ENCODE data around the gene MRM1. TPM values are rescaled to one million over a fixed set of nuclear protein-coding genes. Genes with fewer than 3 reads are reported as not detected.
"Not testable (repeated sequence)": the region's sequence is repeated elsewhere in the genome, so short reads cannot be mapped to it uniquely, and the experiment has no call there.

Gene MRM1
- polyA plus RNA-seq, 1 donor (not counting 4 experiments of a cell fraction or from before 2014, with no cell fraction given): 3.8 TPM

DNA sequence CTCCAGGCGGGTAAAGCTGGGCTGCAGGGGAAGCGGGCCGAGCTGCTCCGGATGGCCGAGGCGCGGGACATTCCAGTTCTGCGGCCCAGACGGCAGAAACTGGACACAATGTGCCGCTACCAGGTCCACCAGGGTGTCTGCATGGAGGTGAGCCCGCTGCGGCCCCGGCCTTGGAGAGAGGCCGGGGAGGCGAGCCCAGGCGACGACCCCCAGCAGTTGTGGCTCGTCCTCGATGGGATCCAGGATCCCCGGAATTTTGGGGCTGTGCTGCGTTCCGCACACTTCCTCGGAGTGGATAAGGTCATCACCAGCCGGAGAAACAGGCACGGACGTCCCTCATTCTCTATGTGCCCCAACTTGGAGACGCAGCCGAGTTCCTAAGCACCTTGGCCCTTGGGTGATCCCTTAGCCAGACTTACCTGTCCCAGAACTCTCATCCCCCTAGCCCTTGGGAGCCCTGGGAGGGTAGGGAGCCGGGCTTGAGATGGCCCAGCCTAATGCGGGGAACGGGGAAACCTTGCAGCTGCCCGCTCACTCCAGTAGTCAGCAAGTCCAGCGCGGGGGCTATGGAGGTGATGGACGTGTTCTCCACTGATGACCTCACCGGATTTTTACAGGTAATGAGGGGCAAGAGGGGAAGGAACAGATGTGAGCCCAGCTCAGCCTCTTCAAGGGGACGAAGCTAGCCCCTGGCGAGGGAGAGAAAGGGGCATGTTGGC is 806 bp downstream of the MRM1 start:
- Histone ChIP-seq H3K4me3 (ENCODE audit: control insufficient read depth in 2 of 3, extremely low read depth in 1 of 3, insufficient read depth in 2 of 3, low read depth in 1 of 3, low read length in 3 of 3) (peak overlapping the region; percentile 56 to 91 (median 78)), H3K4me2 (ENCODE audit: control insufficient read depth, extremely low read depth, insufficient read depth, low read depth, low read length) (peak overlapping the region; percentile 99), H2AFZ (ENCODE audit: control insufficient read depth, low read length) (peak overlapping the region; percentile 85), H3K9me3 (ENCODE audit: control insufficient read depth, low read depth, low read length) (no peaks in the 10 kb centered on the region), H3K9ac (ENCODE audit: control insufficient read depth, extremely low read depth, insufficient read depth, low read length) (peak overlapping the region; percentile 82), H3K27ac (ENCODE audit: control insufficient read depth, insufficient read depth, low read length) (peak overlapping the region; percentile 67), H4K20me1 (ENCODE audit: control insufficient read depth, extremely low read depth, insufficient read depth, low read length) (no peaks in the 10 kb centered on the region), H3K27me3 (ENCODE audit: control insufficient read depth, extremely low read depth, insufficient read depth, low read length) (no peaks in the 10 kb centered on the region), H3K36me3 (ENCODE audit: control insufficient read depth in 2 of 2, extremely low read depth in 1 of 2, insufficient read depth in 2 of 2, low read length in 2 of 2) (peaks cover 4 to 11% of the 10 kb centered on the region in 2 experiments), H3K4me1 (ENCODE audit: control insufficient read depth, extremely low read depth, insufficient read depth, low read length) (peaks cover 16% of the 10 kb centered on the region), H3K79me2 (ENCODE audit: control insufficient read depth, insufficient read depth, low read length) (peaks cover 35% of the 10 kb centered on the region), H3K9me1 (ENCODE audit: control insufficient read depth, extremely low read depth, insufficient read depth, low read length) (no peaks in the 10 kb centered on the region)
- TF ChIP-seq, protein P1, sequence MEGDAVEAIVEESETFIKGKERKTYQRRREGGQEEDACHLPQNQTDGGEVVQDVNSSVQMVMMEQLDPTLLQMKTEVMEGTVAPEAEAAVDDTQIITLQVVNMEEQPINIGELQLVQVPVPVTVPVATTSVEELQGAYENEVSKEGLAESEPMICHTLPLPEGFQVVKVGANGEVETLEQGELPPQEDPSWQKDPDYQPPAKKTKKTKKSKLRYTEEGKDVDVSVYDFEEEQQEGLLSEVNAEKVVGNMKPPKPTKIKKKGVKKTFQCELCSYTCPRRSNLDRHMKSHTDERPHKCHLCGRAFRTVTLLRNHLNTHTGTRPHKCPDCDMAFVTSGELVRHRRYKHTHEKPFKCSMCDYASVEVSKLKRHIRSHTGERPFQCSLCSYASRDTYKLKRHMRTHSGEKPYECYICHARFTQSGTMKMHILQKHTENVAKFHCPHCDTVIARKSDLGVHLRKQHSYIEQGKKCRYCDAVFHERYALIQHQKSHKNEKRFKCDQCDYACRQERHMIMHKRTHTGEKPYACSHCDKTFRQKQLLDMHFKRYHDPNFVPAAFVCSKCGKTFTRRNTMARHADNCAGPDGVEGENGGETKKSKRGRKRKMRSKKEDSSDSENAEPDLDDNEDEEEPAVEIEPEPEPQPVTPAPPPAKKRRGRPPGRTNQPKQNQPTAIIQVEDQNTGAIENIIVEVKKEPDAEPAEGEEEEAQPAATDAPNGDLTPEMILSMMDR (optimal IDR thresholded peaks at IDR 0.05 in 1 of 3, IDR thresholded peaks at IDR 0.05 in 1 of 3, conservative IDR thresholded peaks at IDR 0.05 in 1 of 3; ENCODE audit: extremely low read depth in 1 of 3, insufficient read depth in 2 of 3, low read length in 3 of 3): no peak
- TF ChIP-seq EZH2 (IDR thresholded peaks at IDR 0.05; ENCODE audit: low read length): no peak
- no peak for FAIRE-seq
- dilution Hi-C loops (cut with MboI; ENCODE audit: extremely low pct_ligation_motif_present, low sequenced_read_pairs): no loop called here
- no peak for DNase-seq (ENCODE audit: low read depth, low spot score)

GRCh38 chr17:36602924-36603384 is 1.6 kb downstream of the MRM1 start:
- no peak for FAIRE-seq
- peak overlapping the region; percentile 67 for H3K27ac ChIP-seq (ENCODE audit: control insufficient read depth, insufficient read depth, low read length)
- H2AFZ ChIP-seq (ENCODE audit: control insufficient read depth, low read length): no peak overlapping the region
- no peaks in the 10 kb centered on the region for H4K20me1 ChIP-seq (ENCODE audit: control insufficient read depth, extremely low read depth, insufficient read depth, low read length)
- dilution Hi-C loops (cut with MboI; ENCODE audit: extremely low pct_ligation_motif_present, low sequenced_read_pairs): no loop called here
- H3K4me2 ChIP-seq (ENCODE audit: control insufficient read depth, extremely low read depth, insufficient read depth, low read depth, low read length): peak overlapping the region; percentile 99
- H3K36me3 ChIP-seq (ENCODE audit: control insufficient read depth in 2 of 2, extremely low read depth in 1 of 2, insufficient read depth in 2 of 2, low read length in 2 of 2): peaks cover 2 to 11% of the 10 kb centered on the region in 2 experiments
- H3K9ac ChIP-seq (ENCODE audit: control insufficient read depth, extremely low read depth, insufficient read depth, low read length): peak overlapping the region; percentile 82
- H3K4me1 ChIP-seq (ENCODE audit: control insufficient read depth, extremely low read depth, insufficient read depth, low read length): peaks cover 16% of the 10 kb centered on the region
- peak overlapping the region; percentile 56 to 91 (median 78) for H3K4me3 ChIP-seq (ENCODE audit: control insufficient read depth in 2 of 3, extremely low read depth in 1 of 3, insufficient read depth in 2 of 3, low read depth in 1 of 3, low read length in 3 of 3)
- peaks cover 35% of the 10 kb centered on the region for H3K79me2 ChIP-seq (ENCODE audit: control insufficient read depth, insufficient read depth, low read length)
- H3K27me3 ChIP-seq (ENCODE audit: control insufficient read depth, extremely low read depth, insufficient read depth, low read length): no peaks in the 10 kb centered on the region
- H3K9me3 ChIP-seq (ENCODE audit: control insufficient read depth, low read depth, low read length): no peaks in the 10 kb centered on the region
- no peaks in the 10 kb centered on the region for H3K9me1 ChIP-seq (ENCODE audit: control insufficient read depth, extremely low read depth, insufficient read depth, low read length)
- no peak for DNase-seq (ENCODE audit: low read depth, low spot score)
- TF ChIP-seq EZH2 (IDR thresholded peaks at IDR 0.05; ENCODE audit: low read length): no peak
- TF ChIP-seq, protein P1 (optimal IDR thresholded peaks at IDR 0.05 in 1 of 3, IDR thresholded peaks at IDR 0.05 in 1 of 3, conservative IDR thresholded peaks at IDR 0.05 in 1 of 3; ENCODE audit: extremely low read depth in 1 of 3, insufficient read depth in 2 of 3, low read length in 3 of 3): peak; percentile 74 to 92 (median 86)

DNA sequence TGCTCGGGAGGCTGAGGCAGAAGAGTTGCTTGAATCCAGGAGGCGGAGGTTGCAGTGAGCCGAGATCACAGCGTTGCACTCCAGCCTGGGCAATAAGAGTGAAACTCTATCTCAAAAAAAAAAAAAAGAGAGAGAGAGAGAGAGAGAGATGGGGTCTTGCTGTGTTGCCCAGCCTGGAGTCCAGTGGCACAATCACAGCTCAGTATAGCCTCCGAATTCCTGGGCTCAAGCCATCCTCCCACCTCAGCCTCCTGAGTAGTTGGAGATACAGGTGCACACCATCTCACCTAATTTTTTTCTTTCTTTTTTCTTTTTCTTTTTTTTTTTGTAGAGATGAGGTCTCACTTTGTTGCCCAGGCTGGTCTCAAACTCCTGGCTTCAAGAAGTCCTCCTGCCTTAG is 3.6 kb downstream of the MRM1 start:
- H3K9me1 ChIP-seq (ENCODE audit: control insufficient read depth, extremely low read depth, insufficient read depth, low read length); H2AFZ ChIP-seq (ENCODE audit: control insufficient read depth, low read length); dilution Hi-C loops (cut with MboI; ENCODE audit: extremely low pct_ligation_motif_present, low sequenced_read_pairs); H3K36me3 ChIP-seq (ENCODE audit: control insufficient read depth in 2 of 2, extremely low read depth in 1 of 2, insufficient read depth in 2 of 2, low read length in 2 of 2); H3K27ac ChIP-seq (ENCODE audit: control insufficient read depth, insufficient read depth, low read length); H3K4me3 ChIP-seq (ENCODE audit: control insufficient read depth in 2 of 3, extremely low read depth in 1 of 3, insufficient read depth in 2 of 3, low read depth in 1 of 3, low read length in 3 of 3); FAIRE-seq; H4K20me1 ChIP-seq (ENCODE audit: control insufficient read depth, extremely low read depth, insufficient read depth, low read length); H3K4me2 ChIP-seq (ENCODE audit: control insufficient read depth, extremely low read depth, insufficient read depth, low read depth, low read length); DNase-seq (ENCODE audit: low read depth, low spot score); H3K9me3 ChIP-seq (ENCODE audit: control insufficient read depth, low read depth, low read length); H3K27me3 ChIP-seq (ENCODE audit: control insufficient read depth, extremely low read depth, insufficient read depth, low read length); H3K9ac ChIP-seq (ENCODE audit: control insufficient read depth, extremely low read depth, insufficient read depth, low read length): not testable (repeated sequence)
- Histone ChIP-seq H3K4me1 (ENCODE audit: control insufficient read depth, extremely low read depth, insufficient read depth, low read length) (peaks cover 29% of the 10 kb centered on the region), H3K79me2 (ENCODE audit: control insufficient read depth, insufficient read depth, low read length) (peaks cover 35% of the 10 kb centered on the region)

Measured in keratinocyte (primary cell).